Measurements from ENCODE around the gene PPP1R17. TPM values are rescaled to one million over a fixed set of nuclear protein-coding genes. Genes with fewer than 3 reads are reported as not detected.

PPP1R17 gene
- total RNA-seq, 1 donor from 2014 or later = 2.9 TPM

DNA sequence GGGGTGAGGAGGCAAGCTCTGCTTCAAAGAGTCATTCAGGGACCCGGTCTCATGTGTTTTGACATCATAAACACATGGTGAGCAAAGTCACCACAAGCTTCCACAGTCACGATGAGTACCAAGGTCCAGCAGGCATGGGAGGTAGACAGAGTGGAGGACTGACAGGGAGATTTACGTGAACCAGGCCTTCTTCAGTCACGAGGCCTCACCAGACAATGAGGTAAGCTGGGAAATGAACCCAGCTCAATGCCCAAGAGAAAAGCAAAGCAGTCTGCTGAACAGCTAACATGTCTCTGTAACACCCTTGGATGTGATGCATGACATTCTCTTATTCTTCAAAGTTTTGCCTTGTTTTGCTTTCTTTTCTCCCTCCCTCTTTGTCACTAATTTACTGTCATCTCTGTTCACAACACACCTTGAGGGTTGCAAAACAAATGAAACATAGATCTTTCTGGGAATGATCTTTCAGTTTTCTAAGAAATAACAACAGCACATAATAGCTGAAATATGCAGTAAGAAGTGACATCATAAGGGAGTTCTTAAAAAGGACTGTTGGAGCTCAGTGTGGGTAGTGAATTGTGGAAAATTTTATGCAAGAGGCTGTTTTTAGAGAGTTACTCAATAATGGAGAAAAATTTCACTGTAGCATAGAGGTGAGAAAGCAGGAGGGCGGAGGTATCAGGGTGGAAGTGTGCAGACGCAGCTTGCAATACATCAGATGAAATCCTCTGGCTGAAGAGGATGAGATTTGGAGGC, 9.0 kb downstream of the PPP1R17 start:
- DNase-seq (ENCODE audit: low spot score in 2 of 2) (no peak), FAIRE-seq (no peak)

DNA sequence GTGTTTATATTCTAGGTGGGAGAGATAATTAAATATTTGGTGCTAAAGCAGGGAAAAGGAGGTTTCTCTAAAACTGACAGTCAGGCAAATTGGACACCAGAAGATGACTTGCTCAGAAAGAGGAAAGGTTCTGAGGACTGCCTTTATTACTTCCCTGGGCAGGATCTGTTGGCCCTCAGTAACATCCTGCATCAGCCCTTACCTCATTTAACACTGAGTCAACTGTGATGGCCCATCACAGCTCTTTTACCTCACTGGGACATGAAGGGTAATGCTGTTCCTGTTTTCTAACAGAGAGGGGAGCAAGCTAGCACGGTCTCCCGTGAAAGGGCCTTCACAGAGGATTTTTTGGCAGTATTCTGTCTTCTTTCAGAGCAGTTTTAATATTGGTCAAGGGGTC, 12.0 kb downstream of the PPP1R17 start:
- no peak for FAIRE-seq
- no peak for DNase-seq (ENCODE audit: low spot score in 2 of 2)

DNA sequence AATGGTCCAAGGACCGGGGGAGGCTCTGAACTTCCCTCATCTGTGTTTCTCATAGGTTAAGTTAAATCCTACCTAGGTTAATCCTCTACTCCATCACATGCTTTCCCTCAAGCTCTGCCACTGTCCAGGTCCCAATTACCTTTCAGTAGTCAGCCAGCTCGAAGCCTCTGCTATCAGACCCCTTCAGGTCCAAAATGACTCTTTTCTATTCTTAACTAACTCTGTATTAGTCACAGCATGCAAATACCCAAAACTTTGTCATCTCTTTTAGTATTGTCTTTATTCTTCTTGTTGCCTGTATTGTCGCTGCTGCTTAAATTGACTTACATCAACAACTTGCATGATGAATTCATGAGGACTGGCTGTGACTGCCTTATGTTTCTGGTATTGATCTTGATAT, 15.3 kb downstream of the PPP1R17 start:
- no peak for FAIRE-seq
- no peak for DNase-seq (ENCODE audit: low spot score in 2 of 2)

DNA sequence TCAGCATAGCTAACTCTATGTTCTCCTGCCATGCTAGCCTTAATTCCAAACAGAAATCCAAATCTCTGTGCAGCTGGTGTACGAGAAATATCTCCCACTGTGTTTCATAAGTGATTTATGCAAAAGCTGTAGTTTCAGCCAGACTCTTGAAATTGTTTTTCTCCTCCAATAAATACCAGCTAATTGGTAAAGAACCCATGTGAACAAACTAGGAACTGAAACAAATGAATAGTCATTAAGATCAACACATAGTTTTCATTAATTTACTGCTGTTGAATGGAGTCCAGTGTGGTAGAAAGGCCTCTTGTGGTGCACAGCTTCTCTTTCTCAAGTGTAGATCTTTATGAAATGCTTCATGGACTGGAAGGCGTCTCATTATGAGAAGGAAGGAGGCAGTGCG, 18.4 kb downstream of the PPP1R17 start:
- no peak for FAIRE-seq
- no peak for DNase-seq (ENCODE audit: low spot score in 2 of 2)

DNA sequence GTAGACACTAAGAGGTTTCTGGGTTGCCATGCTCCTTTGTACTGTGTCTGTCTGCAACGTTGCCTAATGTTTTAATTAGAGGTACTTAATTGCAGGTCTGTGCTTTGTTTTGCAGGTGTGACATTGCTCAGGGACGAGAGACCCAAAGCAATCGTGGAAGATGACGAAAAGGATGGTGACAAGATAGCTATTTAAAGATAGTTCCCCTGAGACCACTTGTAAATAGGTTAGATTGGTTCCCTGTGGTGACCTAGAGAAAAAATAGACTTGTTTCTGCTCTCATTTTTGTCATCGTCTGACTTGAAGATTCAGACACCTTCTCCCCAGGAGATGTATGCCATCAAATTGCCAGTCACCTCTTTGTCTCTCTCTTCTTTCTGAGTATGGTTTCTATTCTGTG, 20.1 kb downstream of the PPP1R17 start:
- DNase-seq (ENCODE audit: low spot score in 2 of 2) (no peak), FAIRE-seq (no peak)

DNA sequence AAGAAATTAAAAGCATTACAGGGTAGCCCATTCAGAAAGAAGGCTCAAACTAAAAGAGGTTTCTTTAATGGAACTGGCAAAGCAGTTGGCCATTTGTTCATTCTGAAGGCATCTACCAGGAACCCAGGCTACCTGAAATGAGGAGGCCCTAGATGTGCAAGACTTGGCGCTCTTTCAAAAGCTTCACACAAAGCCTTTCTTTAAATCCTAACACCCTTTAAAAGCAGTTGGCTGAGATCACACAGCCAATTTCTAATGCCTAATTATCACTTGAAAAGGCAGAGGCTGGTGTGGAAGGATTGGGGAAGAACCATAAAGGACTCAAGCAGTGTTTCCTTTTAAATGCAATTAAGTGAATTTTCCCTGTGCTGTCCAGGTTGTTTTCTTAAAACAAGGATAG, 23.2 kb downstream of the PPP1R17 start:
- no peak for DNase-seq (ENCODE audit: low spot score in 2 of 2)
- no peak for FAIRE-seq

DNA sequence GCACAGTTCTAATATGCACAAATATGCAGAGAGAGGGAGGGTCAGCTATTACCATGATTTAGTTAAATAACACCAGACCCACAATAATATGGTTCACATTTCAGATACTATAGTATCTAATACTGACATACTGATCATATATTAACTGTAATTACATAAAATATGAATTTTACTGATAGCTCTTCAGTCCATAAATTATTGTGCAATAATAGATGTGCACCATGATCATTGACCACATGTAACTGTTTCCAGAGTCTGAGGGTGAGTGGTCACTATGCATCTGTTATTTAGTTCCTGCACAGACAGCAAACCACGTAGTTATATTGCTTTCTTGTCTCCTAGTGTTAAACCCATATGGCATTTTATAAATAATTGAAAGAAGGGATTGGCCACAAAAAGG, 29.3 kb downstream of the PPP1R17 start:
- DNase-seq (ENCODE audit: low spot score in 2 of 2) = no peak
- FAIRE-seq = no peak

DNA sequence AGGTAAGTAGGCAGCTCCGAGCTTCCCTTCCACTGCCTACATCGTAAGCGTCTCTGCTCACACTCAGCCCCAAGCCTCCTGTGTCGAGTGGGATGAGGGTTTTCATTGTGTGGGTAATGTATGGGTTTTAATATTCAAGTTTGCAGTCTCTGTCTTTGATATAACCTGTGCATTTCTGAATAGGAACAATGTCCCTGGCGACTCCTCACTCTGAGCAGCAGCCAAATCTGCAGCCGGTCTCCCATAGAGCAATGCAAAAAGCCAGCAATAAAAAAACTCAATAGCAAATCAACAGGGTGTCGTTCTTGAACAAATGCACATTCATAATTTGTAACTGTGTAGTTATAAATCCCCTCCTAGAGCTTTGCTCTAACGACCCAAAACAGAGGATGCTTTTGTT, 33.4 kb downstream of the PPP1R17 start:
- FAIRE-seq (no peak), DNase-seq (ENCODE audit: low spot score in 2 of 2) (no peak)

DNA sequence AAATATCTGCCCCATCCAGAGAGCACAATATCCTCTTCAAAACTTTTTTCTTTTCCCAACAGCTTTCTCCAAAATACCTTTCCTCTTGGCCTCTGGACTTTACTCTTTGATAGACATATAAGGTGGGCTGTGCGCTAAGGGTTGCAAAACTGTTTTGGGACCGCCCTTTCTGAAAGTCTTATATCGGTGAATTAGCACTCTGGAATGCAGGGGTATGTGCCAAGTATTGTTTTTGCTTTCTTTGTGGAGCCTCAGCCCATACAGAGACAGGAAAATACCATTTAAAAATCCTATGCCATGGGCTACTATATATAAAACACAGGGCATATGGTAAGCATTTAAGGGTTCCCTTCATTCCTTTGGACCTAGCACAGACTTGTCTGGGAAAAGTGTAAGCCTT, 37.7 kb downstream of the PPP1R17 start:
- FAIRE-seq (no peak), DNase-seq (ENCODE audit: low spot score in 2 of 2) (no peak)

DNA sequence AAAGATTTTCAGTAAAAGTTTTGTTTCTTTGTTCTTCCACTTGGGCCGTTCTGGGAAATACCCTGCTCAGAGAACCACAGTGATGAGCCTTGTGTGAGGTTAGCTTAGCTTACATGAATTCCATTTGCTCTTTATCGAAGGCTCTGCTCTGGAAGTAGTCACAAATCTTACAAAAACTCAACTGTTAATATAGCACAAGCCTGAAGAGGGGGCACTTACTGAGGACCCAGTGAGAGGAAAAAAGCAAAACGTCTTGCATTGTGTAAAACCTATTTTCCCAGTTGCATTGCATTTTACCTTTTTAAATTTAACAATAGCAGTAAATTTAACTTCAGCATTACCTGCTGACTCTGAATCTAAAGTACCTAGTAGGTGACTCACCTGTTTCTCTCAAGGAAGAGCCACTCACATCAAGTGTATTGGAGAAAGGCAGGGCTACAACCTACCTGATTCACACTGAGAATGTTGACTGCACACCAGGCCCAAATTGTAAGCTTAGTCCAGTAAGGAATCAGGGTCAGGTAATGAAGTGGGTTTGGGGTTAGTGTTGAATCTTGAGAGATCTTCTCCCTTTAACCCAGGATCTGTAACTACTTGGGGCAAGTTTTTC, 42.3 kb downstream of the PPP1R17 start:
- no peak for DNase-seq (ENCODE audit: low spot score in 2 of 2)
- no peak for FAIRE-seq

DNA sequence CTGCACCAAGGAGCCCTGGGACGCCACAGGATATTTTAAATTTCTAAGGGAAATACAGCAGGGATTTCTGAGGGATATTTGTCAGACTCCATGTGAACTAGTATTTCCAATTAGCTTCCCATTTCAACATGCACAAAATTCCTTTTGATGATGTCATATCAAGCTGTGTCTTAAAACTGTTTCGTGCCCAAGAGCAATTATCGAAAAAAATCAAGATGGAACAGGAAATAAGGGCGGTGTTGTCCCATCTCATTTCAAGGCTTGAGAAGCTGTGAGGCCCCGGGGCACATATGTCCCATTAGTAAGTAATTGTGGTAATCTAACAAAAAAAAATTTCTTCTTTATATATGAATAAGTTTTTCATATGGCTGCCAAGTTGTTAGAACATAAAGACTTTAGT, 47.4 kb downstream of the PPP1R17 start:
- DNase-seq (ENCODE audit: low spot score in 2 of 2) (no peak), FAIRE-seq (no peak)

DNA sequence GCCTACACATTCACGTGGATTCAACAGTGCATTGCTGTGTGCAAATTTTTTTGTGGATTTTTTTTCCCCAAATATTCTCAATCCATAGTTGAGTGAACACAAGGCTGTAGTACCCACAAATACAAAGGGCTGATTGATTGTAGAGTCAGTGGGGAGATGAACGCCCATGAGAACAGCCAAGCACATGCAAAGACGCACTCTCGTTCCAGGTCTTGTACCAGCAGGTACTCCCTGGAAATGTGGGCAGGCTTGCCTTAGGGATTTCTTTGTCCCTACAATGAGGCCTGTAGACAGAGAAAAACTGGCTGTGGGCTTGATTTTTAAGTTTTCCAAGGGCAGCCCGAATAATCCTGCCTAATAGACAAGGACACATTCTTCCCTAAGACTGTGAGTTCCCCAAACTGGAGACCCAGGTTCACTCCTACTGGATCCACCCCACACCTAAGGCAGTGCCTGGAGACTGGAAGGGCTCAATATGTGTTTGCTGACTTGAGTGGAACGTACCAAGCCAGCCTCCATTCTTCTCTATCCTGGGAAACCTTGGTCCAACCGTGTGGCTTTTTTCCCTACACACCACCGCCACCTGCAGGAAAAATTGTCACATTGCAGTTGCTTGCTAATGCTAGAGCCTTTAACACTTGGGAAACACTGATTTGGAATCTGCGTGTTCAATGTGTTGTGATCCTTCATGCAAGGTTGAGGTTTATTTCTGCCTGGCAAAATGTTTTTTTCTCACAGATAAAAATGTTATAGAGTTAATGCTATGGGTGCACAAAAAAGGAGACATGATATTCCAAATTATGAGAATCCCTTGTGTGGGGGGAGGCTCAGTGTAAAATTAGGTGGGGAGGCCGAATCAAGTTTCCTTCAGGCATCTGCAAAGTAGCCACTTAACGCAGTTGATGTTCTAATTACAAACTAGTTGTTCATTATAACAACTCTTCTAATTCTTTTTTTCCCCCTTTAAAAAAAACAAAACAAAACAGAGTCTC, 49.3 kb downstream of the PPP1R17 start:
- FAIRE-seq = no peak
- peak; percentile 31 to 56 for DNase-seq (ENCODE audit: low spot score in 2 of 2)

DNA sequence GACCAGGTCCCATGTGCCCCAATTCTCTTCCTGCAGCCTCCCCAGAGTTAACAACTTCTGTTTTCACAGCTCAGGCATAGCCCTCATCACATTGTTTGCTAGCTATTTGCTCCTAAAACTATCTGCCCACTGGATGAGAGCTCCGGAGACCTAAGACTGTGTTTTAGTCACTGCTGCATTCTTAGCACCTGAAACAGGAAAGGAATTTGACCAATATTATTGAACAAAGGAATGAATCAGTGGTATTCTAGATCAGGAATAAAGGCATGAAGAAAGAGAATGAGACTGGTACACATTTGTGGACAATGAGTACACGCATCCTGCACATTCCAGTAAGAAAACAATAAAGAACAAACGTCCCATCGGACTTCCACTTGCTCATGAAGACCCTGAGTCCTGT, 54.8 kb downstream of the PPP1R17 start:
- DNase-seq (ENCODE audit: low spot score in 2 of 2) (no peak), FAIRE-seq (no peak)

DNA sequence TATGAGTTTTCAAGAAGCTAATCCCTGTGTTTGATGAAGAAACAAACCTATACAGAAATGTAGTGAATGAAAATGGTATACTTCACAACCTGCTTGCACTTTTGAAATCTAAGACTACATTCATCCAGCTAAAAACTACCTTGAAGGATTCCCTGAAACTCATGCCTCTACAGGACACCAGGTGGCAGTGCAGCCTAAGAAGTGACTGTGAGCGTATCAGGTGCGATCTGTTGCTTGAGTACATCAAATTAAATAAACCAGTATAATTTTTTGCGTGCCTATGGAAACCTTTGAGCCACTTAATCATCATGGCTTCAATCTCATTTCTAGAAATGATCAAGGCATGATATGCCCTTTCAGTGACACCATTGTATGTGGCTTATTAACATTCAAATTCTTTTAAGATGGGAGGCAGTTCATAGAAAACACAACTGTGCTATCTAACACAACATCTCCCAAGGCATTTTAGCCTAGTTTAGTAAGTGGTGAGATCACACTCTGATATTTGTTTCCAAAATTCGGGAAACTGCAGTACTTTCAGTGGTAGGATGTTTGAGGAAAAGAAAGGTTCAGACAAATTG, 57.4 kb downstream of the PPP1R17 start:
- DNase-seq (ENCODE audit: low spot score in 2 of 2) = peak; percentile 13 to 36
- FAIRE-seq = peak; percentile 39

DNA sequence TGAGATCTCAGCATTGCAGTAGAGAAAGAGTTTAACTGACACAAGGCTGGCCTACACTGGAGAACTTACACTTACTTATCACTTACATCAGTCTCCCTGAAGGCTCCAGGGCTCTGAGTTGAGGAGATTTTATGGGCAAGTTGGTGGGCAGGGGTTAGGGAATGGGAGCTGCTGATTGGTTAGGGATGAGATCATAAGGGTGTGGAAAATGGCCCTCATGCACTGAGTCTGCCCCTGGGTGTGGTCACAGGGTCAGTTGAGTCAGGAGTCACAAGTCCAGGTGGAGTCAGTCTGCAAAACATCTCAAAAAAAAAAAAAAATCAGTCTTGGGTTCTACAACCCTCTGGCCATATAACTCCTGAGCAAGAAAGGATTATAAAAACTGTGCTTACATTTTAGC, 60.5 kb downstream of the PPP1R17 start:
- DNase-seq (ENCODE audit: low spot score in 2 of 2) = no peak
- no peak for FAIRE-seq

DNA sequence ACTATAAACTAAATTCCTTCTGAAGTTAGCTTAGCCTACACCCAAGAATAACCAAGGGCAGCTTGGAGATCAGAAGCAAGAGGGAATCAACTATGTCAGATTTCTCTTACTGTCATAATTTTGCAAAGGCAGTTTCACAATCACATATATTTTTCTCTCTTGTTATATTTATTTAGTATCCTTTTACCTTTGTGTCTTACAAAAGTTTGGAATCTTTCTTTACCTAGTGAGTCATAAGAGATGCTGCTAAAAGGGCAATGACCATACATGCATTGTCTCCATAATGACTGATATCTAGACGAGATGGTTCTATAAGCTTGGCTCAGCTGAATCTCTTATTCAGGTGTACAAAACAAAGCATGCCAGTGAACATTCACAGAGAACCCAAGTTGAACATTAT, 61.1 kb downstream of the PPP1R17 start:
- FAIRE-seq (no peak), DNase-seq (ENCODE audit: low spot score in 2 of 2) (no peak)

DNA sequence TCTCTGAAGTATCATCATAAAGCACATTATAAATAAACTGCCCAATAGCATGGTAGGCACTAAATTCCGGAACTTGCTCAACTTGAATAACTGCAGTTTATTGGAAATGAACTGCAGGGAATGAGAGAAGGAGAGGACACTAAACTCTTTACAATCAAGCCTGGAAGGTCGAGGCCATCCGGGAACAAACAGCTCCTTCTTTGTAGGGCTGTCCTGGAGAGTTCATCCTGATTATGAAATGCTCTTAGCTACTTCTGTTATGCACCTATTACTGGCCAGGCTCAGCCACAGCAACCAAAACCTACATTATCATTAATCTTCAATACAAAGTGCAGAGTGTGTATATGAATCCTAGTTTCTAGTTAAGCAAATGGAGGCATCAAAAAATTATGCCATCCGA, 64.7 kb downstream of the PPP1R17 start:
- DNase-seq (ENCODE audit: low spot score in 2 of 2) (no peak), FAIRE-seq (no peak)

Measured in frontal cortex (tissue), 4 donors.